ENCODE data around the gene KCNH3.

DNA sequence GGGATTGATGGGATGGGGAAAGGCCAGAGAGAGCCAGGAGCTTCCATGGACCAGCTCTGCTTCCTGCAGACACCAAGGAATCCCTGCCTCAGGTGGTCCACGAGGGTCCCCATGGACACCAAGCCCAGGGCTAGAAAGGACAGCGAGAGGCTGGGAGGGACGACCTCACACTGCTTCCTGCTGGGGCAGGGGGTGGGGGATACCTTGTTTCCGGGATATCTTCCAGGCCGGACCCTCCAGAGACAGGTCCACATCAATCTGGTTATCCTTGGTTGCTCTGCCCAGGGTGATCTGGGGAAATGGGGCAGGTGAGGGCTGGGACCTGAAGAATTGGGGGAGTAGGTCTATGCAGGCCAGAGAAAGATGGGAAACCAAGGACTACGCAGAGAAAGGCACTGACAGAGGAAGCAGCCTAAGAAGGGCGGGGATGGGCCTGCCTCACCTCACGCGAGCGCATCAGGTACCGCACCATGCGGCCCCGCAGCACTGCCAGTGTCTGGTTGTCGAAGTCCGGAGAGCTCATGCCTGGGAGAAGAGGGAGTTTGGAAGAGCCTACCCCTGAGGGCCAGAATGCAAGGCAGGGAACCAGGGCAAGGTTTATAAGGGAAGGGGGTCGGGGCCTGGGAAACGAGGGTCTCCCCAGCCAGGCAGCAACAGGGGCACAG is 20.3 kb downstream of the KCNH3 start:
- TF ChIP-seq, protein P1, sequence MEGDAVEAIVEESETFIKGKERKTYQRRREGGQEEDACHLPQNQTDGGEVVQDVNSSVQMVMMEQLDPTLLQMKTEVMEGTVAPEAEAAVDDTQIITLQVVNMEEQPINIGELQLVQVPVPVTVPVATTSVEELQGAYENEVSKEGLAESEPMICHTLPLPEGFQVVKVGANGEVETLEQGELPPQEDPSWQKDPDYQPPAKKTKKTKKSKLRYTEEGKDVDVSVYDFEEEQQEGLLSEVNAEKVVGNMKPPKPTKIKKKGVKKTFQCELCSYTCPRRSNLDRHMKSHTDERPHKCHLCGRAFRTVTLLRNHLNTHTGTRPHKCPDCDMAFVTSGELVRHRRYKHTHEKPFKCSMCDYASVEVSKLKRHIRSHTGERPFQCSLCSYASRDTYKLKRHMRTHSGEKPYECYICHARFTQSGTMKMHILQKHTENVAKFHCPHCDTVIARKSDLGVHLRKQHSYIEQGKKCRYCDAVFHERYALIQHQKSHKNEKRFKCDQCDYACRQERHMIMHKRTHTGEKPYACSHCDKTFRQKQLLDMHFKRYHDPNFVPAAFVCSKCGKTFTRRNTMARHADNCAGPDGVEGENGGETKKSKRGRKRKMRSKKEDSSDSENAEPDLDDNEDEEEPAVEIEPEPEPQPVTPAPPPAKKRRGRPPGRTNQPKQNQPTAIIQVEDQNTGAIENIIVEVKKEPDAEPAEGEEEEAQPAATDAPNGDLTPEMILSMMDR (IDR thresholded peaks at IDR 0.05): no peak
- TF ChIP-seq ZFX (IDR thresholded peaks at IDR 0.05; ENCODE audit: borderline replicate concordance): no peak
